HG03103 (cell line): Measurements from ENCODE around the gene RNF151.
"Not testable (repeated sequence)": the region's sequence is repeated elsewhere in the genome, so short reads cannot be mapped to it uniquely, and the experiment has no call there.

Source experiments
- ATAC-seq: cut with Tn5 transposase; IDR thresholded peaks from one replicate; pipeline ENCODE4 v1.9.1; 2021; ENCODE audit warnings: low read depth; ENCODE audit not compliant: unreplicated experiment

RNF151 gene

GRCh38 chr16:1958715-1959268 is 7.9 kb upstream of the RNF151 start:
- no peak for ATAC-seq

- peak; percentile 69 for ATAC-seq
Observed at GRCh38 chr16:1959269-1960039, 7.2 kb upstream of the RNF151 start, which contains the start of gene NDUFB10. Gene NDUFB10, plus strand, starts transcription at chr16:1959538. Its CDS starts 87 bp downstream, at chr16:1959625.

GRCh38 chr16:1960665-1961630 is 5.7 kb upstream of the RNF151 start:
- ATAC-seq, result no peak

DNA sequence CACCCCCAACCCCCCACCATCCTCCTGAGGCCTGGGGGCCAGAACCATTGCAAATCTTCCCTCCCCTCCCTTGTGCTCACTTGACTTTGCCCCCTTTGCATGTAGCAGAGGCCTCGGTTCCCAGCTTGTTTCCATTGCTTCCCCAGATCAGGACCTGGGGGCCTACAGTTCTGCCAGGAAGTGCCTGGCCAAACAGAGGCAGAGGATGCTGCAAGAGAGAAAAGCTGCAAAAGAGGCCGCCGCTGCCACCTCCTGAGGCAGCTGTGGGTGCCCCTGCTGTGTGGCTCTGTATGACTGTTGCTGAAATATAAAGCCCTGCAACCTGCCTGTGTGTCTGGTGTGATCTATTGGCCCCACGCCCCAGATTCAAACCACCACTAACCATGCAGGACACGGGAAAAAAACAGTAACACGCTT is 5.0 kb upstream of the RNF151 start:
- no peak for ATAC-seq

DNA sequence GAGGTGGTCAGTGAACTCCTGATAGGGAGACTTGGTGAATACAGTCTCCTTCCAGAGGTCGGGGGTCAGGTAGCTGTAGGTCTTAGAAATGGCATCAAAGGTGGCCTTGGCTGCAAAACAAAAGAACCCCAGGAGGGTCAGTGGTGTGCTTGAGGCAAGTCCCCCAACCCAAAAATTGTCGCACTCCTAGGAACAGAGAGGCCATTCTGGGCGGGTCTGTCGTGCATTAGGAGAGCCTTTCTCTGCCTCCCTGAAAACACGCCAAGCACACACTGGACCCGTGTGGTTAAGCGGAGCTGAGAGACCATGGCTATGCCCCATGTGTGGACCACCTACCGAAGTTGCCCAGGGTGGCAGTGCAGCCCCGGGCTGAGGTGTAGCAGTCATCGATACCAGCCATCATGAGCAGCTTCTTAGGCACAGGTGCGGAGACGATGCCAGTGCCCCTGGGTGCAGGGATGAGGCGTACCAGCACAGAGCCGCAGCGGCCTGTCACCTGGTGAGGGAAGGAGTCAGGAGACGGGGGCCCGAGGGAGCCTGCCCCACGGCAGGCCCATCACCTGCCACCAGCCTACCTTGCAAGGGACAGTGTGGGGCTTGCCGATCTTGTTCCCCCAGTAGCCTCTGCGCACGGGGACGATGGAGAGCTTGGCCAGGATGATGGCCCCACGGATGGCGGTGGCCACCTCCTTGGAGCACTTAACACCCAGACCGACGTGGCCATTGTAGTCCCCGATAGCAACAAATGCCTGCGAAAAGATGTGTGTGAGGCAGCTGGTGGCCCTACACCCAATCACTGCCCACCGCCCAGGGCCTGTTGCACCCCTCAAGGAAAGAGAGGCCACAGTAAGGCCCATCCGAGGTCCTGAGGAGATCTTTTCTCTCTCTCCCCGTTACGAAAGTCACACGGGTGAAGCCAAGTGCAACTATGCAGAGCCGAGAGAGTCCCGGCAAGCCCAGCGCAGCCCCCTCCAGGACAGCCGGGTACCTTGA is 4.2 kb upstream of the RNF151 start:
- not testable (repeated sequence) for ATAC-seq

GRCh38 chr16:1963806-1964505 is 2.7 kb upstream of the RNF151 start:
- no peak for ATAC-seq

DNA sequence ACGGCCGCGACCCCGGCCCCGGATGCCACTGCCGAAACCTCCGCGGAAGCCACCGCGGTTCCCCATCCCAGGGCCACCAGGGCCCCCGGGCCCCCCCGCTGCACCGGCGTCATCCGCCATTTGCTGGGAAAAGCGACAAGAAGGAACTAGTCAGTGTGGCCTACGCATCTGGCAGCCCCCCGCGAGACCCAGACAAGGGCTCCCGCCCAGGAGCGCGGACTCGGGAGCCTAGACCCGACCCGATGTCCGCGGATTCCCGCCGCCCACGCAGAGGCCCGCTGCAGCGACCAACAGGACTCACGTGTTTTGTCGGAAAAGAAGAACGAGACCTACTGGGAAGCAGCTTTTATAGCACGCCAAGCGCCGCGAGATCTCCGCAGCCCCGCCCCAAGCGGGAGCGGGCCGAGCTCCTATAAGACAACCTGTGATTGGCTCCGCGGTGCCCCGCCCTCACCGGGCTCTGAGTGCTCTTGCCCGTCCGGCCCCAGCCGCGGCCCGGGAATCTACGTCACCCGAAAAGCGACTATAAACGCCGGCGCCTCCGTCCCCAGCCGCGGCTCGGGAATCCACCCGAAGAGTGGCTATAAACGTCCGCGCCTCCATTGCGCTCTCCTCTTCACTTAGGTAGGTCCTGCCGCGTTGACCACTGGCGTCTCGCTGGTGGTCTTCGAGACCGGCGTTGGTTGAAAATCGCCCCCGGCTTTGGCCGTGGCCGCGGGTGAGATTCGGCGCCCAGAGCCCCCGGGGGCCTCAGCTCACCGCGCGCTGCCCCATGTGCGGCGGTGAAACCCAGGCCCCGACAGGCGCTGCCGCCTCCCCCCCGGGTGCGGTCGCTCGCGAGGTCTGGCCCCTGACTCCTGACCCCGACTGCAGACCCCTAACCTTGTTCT is 1.9 kb upstream of the RNF151 start, which contains the start of gene RPS2:
Gene RPS2, minus strand, starts transcription at position 321 of the 890 bp plus-strand sequence. Its CDS starts 201 bp downstream, at position 120.
- ATAC-seq, result peak; percentile 75

DNA sequence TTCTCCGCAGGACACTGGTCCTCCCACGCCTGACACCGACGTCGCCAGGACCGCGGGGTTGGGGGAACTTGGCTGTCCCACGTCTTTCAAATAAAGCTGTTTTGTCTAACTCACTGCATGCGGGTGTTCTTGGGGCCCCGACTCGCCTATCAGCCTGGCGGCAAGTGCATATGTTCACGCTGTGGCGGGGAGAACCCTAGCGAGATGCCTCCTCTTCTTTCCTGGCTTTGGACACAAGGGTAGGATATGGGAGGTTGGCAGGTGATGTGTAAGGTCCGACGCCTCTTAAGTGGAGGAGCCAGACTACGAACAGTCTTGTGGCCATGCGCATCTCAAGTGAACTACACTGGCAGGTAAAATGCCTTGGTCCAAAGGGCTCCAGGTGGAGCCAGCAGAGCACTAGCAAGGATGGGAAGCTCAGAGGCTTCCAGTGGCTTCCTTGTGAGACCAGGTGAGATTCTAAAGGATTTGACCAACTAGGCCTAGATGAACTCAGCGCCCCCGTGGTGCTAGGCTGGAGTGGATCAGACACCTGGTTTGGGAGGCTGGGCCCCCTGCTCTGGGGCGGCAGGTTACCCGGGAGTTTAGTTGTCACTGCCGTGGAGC is 1.2 kb upstream of the RNF151 start:
- no peak for ATAC-seq

DNA sequence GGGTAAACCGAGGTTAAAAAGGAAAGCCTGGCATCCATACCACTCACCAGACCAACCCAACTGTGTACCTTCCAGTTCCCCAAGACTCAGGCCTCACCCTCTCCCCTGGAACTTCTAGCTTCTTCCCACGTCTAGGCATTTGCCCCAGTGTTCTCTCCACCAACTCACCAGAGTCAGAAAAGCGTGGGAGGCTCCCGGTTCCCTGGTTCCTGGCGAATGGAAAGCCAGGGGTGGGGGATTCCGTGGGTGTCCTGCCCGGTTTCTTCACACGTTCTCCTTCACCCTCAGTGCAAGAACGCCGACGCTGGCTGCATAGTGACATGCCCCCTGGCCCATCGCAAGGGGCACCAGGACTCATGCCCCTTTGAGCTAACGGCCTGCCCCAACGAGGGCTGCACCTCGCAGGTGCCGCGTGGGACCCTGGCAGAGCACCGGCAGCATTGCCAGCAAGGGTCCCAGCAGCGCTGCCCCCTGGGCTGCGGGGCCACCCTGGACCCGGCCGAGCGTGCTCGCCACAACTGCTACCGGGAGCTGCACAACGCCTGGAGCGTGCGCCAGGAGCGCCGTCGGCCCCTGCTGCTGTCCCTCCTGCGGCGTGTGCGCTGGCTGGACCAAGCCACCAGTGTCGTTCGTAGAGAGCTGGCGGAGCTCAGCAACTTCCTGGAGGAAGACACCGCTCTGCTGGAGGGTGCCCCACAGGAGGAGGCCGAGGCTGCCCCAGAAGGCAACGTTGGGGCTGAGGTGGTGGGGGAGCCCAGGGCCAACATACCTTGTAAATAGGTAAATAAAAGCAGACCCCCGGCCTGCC is 1.7 kb downstream of the RNF151 start:
- ATAC-seq, result no peak

DNA sequence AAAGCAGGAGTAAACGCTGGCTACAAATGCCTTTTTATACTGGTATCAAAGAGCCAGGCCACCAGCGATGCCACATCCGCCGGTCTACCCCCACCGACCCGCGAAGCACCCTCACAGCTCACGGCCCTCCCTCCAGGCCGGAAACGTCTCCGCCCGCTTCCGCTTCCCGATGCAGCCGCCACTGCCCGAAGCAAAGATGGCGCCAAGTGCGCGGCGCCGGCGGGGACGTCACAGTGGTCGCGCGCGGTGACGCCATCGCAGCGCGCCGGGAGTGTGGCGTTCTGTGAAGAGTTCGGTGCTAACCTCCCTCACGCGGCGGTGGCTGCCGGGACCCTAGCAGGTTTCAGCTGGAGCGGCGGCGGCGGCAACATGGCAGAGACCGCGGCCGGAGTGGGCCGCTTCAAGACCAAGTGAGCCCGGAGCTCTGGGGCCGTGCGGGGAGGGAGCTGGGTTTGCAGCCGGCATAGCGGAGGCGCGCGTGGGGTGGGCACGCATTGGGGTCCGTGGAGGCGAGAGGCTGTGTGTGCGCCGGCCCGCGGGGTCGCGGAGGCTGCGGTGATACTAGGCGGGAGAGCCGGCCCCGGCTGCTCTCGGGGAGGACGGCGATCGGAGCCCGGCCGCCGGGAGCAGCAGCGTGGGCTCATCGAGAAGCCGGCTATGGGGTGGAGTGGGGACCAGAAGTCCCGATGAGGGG is 5.3 kb downstream of the RNF151 start, which contains the start of gene TBL3:
Gene TBL3, plus strand, starts transcription at position 258 of the 694 bp plus-strand sequence. Its CDS starts 112 bp downstream, at position 370.
- peak; percentile 75 for ATAC-seq

GRCh38 chr16:1972490-1972877 is 5.8 kb downstream of the RNF151 start:
- no peak for ATAC-seq

- ATAC-seq, result no peak
Observed at GRCh38 chr16:1973461-1974156, 7.0 kb downstream of the RNF151 start.

DNA sequence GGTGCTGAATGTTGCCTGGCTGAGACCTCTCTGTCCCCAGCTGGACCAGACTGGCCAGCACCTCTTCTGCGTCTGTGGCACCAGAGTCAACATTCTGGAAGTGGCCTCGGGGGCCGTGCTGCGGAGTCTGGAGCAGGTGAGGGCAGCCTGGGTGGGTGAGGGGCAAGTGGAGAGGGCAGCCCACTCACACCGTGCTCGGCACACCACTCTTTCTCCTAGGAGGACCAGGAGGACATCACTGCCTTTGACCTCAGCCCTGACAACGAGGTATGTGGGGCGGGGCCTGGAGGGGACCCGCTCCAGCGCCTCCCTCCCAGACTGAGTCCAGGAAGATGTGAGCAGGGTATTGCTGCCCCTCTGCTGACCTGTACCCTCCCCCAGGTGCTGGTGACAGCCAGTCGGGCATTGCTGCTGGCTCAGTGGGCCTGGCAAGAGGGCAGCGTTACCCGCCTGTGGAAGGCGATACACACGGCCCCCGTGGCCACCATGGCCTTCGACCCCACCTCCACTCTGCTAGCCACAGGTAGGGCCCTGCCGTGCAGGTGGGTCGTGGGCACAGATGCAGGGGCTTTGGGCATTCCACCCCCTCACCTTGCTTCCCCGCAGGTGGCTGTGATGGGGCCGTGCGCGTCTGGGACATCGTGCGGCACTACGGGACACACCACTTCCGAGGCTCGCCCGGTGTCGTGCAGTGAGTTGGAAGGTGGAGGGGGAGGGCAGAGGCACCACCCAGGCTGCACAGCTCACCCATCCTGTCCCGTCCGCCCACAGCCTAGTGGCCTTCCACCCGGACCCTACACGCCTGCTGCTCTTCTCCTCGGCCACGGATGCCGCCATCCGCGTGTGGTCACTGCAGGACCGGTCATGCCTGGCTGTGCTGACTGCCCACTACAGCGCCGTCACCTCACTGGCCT is 7.8 kb downstream of the RNF151 start:
- ATAC-seq, result no peak

DNA sequence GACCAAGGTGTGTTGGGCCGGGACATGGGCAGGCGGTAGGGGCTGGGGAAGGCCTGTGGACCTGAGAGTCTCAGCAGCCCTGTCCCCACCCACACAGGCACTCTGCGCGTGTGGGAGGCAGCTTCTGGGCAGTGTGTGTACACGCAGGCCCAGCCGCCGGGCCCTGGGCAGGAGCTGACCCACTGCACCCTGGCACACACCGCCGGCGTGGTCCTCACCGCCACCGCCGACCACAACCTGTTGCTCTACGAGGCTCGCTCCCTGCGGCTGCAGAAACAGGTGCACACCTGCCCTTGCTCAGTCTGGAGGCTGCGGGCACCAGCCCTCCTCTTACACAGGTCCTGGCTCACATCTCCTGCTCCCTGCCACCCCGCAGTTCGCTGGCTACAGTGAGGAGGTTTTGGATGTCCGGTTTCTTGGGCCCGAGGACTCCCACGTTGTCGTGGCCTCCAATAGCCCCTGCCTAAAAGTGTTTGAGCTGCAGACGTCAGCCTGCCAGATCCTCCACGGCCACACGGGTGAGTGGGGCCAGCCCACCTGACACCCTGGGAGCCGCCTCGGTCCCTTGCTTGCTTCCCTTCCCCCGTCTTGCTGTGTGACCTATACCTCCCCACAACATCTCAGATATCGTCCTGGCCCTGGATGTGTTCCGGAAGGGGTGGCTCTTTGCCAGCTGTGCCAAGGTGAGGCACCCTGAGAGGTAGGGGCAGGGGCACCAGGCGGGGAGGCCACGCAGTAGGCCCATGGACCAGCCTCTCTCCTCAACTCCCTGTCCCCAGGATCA is 9.0 kb downstream of the RNF151 start:
- ATAC-seq, result no peak
